NCI-H526 treated with DMSO at 0.1 percent for 48 hours (cell line): Measurements from ENCODE around the gene SHMT1.
"Not testable (repeated sequence)": the region's sequence is repeated elsewhere in the genome, so short reads cannot be mapped to it uniquely, and the experiment has no call there.

Source experiments
- DNase-seq: peaks from one replicate; lab custom pipeline; 2025; lab: John Stamatoyannopoulos, UW

The SHMT1 gene

GRCh38 chr17:18378614-18379013 is 15.3 kb upstream of the SHMT1 start:
- not testable (repeated sequence) for DNase-seq

DNA sequence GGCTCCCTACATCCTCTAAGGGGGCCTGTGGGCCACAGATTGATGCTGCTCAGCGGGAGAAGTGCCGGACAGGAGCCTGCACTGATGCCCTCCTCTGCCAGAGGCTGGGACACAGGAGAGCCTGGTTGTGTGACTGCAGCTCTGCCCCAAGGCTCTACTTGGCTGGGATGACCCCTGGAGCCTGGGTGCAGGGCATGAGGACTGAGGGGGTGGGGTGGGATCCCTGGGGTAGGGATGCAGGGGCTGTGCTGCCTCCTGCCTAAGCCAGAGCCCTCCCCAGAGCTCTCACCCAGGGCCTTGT is 14.8 kb upstream of the SHMT1 start:
- no peak for DNase-seq

DNA sequence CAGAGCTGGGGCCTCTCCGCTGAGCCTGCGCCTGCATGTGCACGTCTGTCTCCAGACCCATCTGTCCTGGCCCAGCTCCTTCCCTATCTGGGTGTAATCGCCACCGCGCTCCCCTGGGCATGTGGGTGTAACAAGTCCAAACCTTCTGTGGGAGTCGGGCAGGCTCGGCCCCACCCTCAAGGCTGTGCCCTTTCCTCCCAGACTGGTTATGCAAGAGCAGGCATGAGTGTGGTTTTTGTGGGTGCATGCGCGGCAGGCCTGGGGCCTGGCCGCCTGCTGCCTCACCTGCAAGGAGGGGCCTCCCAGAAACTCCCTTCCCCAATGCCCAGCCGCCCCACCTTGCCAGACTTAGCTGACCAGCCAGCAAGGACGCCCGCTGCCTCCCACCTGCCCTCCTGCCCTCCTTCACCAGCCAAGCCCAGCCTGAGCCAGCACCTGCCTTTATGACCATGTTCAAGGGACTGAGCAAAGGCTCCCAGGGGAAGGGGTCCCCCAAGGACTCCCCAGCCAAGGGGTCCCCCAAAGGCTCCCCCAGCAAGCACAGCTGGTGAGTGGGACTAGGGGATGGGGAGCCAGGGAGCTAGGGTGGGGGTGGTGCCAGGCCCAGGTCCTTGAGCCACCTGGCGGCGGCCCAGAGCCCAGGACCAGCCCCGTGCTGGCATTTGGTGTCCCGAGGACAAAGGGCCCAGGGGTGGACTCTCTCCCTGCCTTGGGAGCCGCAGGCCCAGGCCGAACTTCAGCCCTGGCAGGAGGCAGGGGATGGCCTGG is 14.3 kb upstream of the SHMT1 start, which contains the start of gene EVPLL:
Gene EVPLL, plus strand, starts transcription at position 342 of the 768 bp plus-strand sequence. CDS start 3,160 bp downstream, outside the sequence.
- no peak for DNase-seq

DNA sequence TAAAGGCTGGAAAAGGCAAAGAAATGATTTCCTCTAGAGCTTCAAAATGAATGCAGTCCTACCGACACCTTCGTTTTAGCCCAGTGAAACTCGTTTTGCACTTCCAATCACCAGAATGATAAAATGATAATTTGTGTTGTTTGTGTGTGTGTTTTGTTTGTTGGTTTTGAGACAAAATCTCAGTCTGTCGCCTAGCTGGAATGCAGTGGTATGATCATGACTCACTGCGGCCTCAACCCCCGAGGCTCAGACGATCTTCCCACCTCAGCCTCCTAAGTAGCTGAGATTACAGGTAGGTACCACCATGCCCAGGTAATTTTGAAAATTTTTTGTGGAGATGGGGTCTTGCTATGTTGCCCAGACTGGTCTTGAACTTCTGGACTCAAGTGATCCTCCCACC is 10.9 kb upstream of the SHMT1 start:
- no peak for DNase-seq

GRCh38 chr17:18373181-18373580 is 9.8 kb upstream of the SHMT1 start:
- not testable (repeated sequence) for DNase-seq

GRCh38 chr17:18371455-18371854 is 8.1 kb upstream of the SHMT1 start:
- no peak for DNase-seq

- no peak for DNase-seq
These were observed 7.4 kb upstream of the SHMT1 start for GRCh38 chr17:18370761-18371160.

DNA sequence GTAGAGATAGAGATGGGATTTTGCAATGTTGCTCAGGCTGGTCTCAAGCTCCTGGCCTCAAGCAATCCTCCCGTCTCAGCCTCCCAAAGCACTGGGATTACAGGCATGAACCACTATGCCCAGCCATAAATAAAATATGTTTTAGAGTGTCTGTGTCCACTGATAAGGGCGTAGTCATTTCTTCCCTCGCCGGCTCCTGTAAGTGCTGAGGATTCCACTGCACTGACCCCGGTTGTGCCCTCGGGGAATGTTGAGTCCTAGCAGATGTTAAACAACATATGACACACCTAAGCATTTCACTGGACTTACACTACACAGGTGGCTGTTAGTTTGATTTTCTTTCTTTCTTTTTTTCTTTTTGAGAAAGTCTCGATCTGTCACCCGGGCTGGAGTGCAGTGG is 5.6 kb upstream of the SHMT1 start:
- DNase-seq, result no peak

- DNase-seq, result no peak
These were observed 816 bp upstream of the SHMT1 start for GRCh38 chr17:18364166-18364565.

GRCh38 chr17:18362698-18363100 is 651 bp downstream of the SHMT1 start:
- DNase-seq, result no peak

- no peak for DNase-seq
These were observed 1.3 kb downstream of the SHMT1 start for GRCh38 chr17:18361837-18362697.

DNA sequence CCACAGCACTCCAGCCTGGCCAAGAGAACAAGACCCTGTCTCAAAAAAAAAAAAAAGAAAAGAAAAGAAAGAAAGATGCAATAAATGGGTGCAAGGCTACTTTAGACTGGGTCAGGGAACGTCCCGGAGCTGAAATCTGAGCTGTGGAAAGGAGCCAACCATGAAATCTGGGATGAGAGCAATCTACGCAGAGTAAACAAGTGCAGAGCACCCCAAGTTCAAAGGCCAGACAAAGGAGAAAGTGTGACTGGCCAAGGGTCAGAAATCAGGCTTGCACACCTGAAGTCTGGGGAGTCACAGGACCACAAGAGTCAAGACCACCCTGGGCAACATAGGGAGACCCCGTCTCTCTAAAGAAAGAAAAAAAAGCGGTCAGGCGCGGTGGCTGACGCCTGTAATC is 2.8 kb downstream of the SHMT1 start:
- DNase-seq, result no peak

- DNase-seq, result no peak
These were observed 6.7 kb downstream of the SHMT1 start for GRCh38 chr17:18356624-18357023.

GRCh38 chr17:18353541-18353940 is 9.8 kb downstream of the SHMT1 start:
- DNase-seq, result no peak

DNA sequence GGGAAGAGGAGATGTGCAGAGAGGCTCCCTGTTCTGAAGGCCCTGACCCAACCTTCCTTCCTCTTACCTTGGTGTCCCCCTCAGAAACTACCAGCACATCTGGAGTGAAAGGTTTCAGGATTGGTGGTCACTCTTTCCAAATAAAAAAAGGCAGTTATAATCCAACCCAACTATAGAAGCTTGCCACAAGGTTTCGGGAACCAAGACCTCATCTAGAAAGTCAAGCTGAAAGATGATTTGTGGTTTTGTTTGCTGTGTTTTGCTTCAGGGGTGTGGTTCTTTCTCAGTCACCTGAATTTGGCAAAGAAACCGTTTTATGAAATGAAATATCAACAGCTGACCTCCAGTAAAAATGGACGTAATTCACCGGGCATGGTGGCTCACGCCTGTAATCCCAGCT is 19.3 kb downstream of the SHMT1 start:
- DNase-seq, result no peak

GRCh38 chr17:18339933-18340332 is 23.4 kb downstream of the SHMT1 start:
- no peak for DNase-seq

- DNase-seq, result not testable (repeated sequence)
These were observed 25.2 kb downstream of the SHMT1 start for GRCh38 chr17:18338158-18338557.

- DNase-seq, result no peak
These were observed 30.4 kb downstream of the SHMT1 start for GRCh38 chr17:18332909-18333489.

- DNase-seq, result no peak
These were observed 31.5 kb downstream of the SHMT1 start for GRCh38 chr17:18331879-18332278.

DNA sequence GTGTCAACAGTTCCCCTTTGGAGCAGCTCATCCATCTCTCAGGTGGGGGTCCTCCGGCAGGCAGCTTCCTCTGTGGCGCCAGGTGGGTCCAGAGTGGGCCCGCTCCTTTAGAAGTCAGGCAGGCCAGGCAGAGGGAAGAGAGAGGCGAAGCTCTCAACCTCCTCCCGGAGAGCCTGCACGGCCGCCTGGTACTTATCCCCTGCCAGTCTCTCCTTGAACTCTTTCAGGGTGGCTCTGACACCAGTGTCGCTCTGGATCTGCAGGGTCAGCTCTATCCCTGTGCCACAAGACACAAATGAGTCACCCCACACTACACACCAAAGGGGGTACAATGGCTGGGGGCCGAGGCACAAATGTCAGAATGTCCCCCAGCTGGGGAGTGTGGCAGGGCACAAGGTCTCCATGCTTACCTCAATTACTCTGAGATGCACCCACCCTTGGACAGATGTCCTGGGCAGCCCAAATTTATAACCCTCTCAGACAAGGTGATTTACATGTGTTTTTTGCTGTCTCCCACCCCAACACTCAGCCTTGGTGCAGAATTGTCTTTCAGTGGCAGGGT is 34.6 kb downstream of the SHMT1 start:
- no peak for DNase-seq

- no peak for DNase-seq
These were observed 35.8 kb downstream of the SHMT1 start for GRCh38 chr17:18327556-18327955.

DNA sequence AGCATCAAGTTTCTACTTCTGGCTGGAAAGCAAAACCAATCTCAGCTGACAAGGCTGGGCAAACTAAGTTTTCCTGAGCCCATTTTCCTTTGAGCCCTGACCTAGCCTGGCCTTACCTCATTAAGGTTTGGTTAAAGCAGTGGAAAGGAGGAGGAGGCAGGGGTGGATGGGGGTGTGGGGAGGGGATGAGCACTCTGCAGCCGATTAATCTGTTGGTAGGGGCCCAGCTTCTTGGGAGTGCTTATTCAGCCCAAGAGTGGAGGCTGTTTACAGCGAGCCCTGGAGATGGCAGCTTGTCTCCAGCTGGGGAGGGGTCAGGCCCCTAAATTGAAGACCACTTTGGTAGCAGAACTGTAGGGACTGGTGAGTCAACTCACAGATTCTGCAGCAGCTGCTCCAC is 36.3 kb downstream of the SHMT1 start:
- DNase-seq, result no peak

- DNase-seq, result no peak
These were observed 36.8 kb downstream of the SHMT1 start for GRCh38 chr17:18326572-18326971.
